Keratinocyte (primary cell): ENCODE measurements around the gene DDRGK1. TPM values are rescaled to one million over a fixed set of nuclear protein-coding genes. Genes with fewer than 3 reads are reported as not detected.

Experiments used
- DNase-seq: peaks from one replicate; pipeline ENCODE4 v3.0.0-alpha.2; 2011; ENCODE audit warnings: low read depth, missing footprints, low spot score
- FAIRE-seq: peaks from 2 replicates; lab custom pipeline; 2011; peaks lifted over from hg19 to GRCh38; lab: Jason Lieb, UNC
- H2AFZ ChIP-seq: 2 replicates; pipeline ENCODE4 v1.6.0; 2012; ENCODE audit warnings: low read length, control low read depth, inconsistent platforms; ENCODE audit not compliant: control insufficient read depth
- H3K27ac ChIP-seq: 2 replicates; pipeline ENCODE4 v1.5.1; 2011; ENCODE audit warnings: low read length; ENCODE audit not compliant: control insufficient read depth, insufficient read depth
- H3K27me3 ChIP-seq: 3 replicates; pipeline ENCODE4 v1.6.0; 2011; ENCODE audit warnings: low read length; ENCODE audit not compliant: control insufficient read depth, insufficient read depth; ENCODE audit errors: extremely low read depth
- H3K36me3 ChIP-seq, 2 experiments: 2 replicates in 1 of 2; 3 replicates in 1 of 2; pipeline ENCODE4 v1.5.1; 2011; ENCODE audit warnings: low read length in 2 of 2, mild to moderate bottlenecking in 1 of 2; ENCODE audit not compliant: control insufficient read depth in 2 of 2, insufficient read depth in 2 of 2; ENCODE audit errors: extremely low read depth in 1 of 2
- H3K4me1 ChIP-seq: 3 replicates; pipeline ENCODE4 v1.5.1; 2011; ENCODE audit warnings: low read length; ENCODE audit not compliant: control insufficient read depth, insufficient read depth; ENCODE audit errors: extremely low read depth
- H3K4me2 ChIP-seq: 3 replicates; pipeline ENCODE4 v1.6.0; 2011; ENCODE audit warnings: low read depth, low read length; ENCODE audit not compliant: control insufficient read depth, insufficient read depth; ENCODE audit errors: extremely low read depth
- H3K4me3 ChIP-seq, 3 experiments: fragments of 200-600 bp in 1 of 3; sonication (generic) in 1 of 3; 2 replicates in 2 of 3; 3 replicates in 1 of 3; pipeline ENCODE4 v1.5.1; 2011 to 2016; ENCODE audit warnings: low read length in 3 of 3, mild to moderate bottlenecking in 3 of 3, control low read depth in 2 of 3, inconsistent platforms in 1 of 3, low read depth in 1 of 3, mixed read lengths in 1 of 3, mixed run types in 1 of 3, moderate library complexity in 1 of 3; ENCODE audit not compliant: control insufficient read depth in 2 of 3, insufficient read depth in 2 of 3; ENCODE audit errors: extremely low read depth in 1 of 3
- H3K79me2 ChIP-seq: 2 replicates; pipeline ENCODE4 v1.6.0; 2012; ENCODE audit warnings: low read length; ENCODE audit not compliant: control insufficient read depth, insufficient read depth
- H3K9ac ChIP-seq: 3 replicates; pipeline ENCODE4 v1.6.0; 2011; ENCODE audit warnings: low read length; ENCODE audit not compliant: control insufficient read depth, insufficient read depth; ENCODE audit errors: extremely low read depth
- H3K9me1 ChIP-seq: 3 replicates; pipeline ENCODE4 v1.6.0; 2011; ENCODE audit warnings: low read length; ENCODE audit not compliant: control insufficient read depth, insufficient read depth; ENCODE audit errors: extremely low read depth
- H3K9me3 ChIP-seq: 2 replicates; pipeline ENCODE4 v1.5.1; 2012; ENCODE audit warnings: low read depth, low read length; ENCODE audit not compliant: control insufficient read depth
- H4K20me1 ChIP-seq: 3 replicates; pipeline ENCODE4 v1.6.0; 2011; ENCODE audit warnings: low read length; ENCODE audit not compliant: control insufficient read depth, insufficient read depth; ENCODE audit errors: extremely low read depth
- EZH2 ChIP-seq: IDR thresholded peaks from one replicate; pipeline ENCODE4 v1.6.1; 2012; ENCODE audit warnings: inconsistent platforms, mild to moderate bottlenecking, low read length, moderate library complexity
- dilution Hi-C: fragments of 300-500 bp; cut with MboI; formaldehyde crosslinking; loops from one replicate; pipeline ENCODE4 v1.7.0; 2020; ENCODE audit warnings: low sequenced_read_pairs; ENCODE audit not compliant: extremely low pct_ligation_motif_present
- polyA plus RNA-seq, 5 experiments: library from polyadenylated mRNA; depleted of rRNA in 3 of 5; stranded (reverse) in 3 of 5; stranded (forward) in 1 of 5; unstranded in 1 of 5; fragments of >200 nt; gene quantifications; 1 replicate in 1 of 5; 2 replicates in 3 of 5; 3 replicates in 1 of 5; pipeline versions ENCODE4 v1.2.1 to v1.2.3, GENCODE V29; 2011 to 2012; ENCODE audit warnings: missing spikeins in 2 of 5, low read depth in 1 of 5, low replicate concordance in 1 of 5
- TF ChIP-seq, protein P1 (sequence below), 3 experiments: IDR thresholded peaks in 1 of 3; conservative IDR thresholded peaks in 1 of 3; optimal IDR thresholded peaks in 1 of 3; 2 replicates in 2 of 3; 3 replicates in 1 of 3; pipeline versions ENCODE3 to v1.5.1; 2011; ENCODE audit warnings: low read length in 3 of 3, mild to moderate bottlenecking in 3 of 3, moderate library complexity in 2 of 3, control low read depth in 1 of 3, inconsistent platforms in 1 of 3; ENCODE audit not compliant: insufficient read depth in 2 of 3; ENCODE audit errors: extremely low read depth in 1 of 3

The DDRGK1 gene
- polyA plus RNA-seq, 1 donor (not counting 4 experiments of a cell fraction or from before 2014, with no cell fraction given), result 32.2 TPM

- Histone ChIP-seq H3K36me3 (no peaks in the 10 kb centered on the region), H3K9ac (no peak overlapping the region), H3K27me3 (peaks cover 40% of the 10 kb centered on the region), H3K4me2 (no peak overlapping the region), H3K27ac (no peak overlapping the region), H3K79me2 (no peaks in the 10 kb centered on the region), H3K4me1 (no peaks in the 10 kb centered on the region), H4K20me1 (no peaks in the 10 kb centered on the region), H2AFZ (no peak overlapping the region), H3K4me3 (no peak overlapping the region), H3K9me1 (no peaks in the 10 kb centered on the region), H3K9me3 (no peaks in the 10 kb centered on the region)
- TF ChIP-seq, protein P1, sequence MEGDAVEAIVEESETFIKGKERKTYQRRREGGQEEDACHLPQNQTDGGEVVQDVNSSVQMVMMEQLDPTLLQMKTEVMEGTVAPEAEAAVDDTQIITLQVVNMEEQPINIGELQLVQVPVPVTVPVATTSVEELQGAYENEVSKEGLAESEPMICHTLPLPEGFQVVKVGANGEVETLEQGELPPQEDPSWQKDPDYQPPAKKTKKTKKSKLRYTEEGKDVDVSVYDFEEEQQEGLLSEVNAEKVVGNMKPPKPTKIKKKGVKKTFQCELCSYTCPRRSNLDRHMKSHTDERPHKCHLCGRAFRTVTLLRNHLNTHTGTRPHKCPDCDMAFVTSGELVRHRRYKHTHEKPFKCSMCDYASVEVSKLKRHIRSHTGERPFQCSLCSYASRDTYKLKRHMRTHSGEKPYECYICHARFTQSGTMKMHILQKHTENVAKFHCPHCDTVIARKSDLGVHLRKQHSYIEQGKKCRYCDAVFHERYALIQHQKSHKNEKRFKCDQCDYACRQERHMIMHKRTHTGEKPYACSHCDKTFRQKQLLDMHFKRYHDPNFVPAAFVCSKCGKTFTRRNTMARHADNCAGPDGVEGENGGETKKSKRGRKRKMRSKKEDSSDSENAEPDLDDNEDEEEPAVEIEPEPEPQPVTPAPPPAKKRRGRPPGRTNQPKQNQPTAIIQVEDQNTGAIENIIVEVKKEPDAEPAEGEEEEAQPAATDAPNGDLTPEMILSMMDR (optimal IDR thresholded peaks at IDR 0.05 in 1 of 3, IDR thresholded peaks at IDR 0.05 in 1 of 3, conservative IDR thresholded peaks at IDR 0.05 in 1 of 3; ENCODE audit: extremely low read depth in 1 of 3, insufficient read depth in 2 of 3, low read length in 3 of 3), result no peak
- no peak for TF ChIP-seq EZH2
- DNase-seq (no peak), FAIRE-seq (no peak)
- dilution Hi-C loops, result no loop called here
Measured at GRCh38 chr20:3168829-3169590, 35.5 kb downstream of the DDRGK1 start.

DNA sequence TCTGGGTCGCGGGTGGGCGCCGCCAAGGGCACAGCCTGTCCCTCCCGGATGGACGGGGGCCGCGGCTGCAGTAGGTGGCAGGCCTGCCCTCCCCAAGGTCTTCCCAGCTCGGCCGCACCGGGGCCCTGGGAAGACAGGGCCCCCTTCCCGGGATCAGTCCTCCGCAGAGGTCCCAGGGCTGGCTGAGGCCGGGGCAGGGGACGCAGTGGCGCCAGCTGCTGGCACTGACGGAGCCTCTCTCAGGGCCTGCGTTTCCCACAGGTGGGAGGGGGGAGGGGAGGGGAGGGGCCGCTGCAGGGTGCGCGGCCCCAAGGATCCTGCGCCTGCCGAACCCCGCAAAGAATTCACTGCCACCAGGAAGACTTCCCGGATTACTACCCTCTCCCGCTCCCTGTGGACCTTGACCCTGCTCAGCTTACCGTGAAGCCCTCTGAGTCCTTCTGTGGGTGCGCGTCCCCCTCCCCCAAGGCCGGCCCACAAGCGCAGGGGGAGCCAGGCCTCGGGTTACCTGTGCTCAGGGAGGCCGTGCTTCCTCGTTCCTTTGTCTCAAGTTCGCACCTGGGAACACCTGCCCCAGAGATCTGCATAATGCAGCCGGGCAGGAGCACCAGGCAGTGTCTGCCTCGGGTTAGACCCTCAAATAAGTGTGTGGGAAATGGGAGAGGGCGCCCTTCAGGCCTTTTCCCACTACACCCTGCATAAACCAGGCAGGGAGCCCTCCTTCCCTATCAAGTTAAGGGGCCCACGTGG is 36.2 kb downstream of the DDRGK1 start:
- peaks cover 40% of the 10 kb centered on the region for H3K27me3 ChIP-seq
- no peaks in the 10 kb centered on the region for H4K20me1 ChIP-seq
- H3K27ac ChIP-seq, result no peak overlapping the region
- H3K36me3 ChIP-seq, result no peaks in the 10 kb centered on the region
- no peak for DNase-seq
- no peaks in the 10 kb centered on the region for H3K9me3 ChIP-seq
- H2AFZ ChIP-seq, result no peak overlapping the region
- dilution Hi-C loops, result no loop called here
- TF ChIP-seq EZH2, result no peak
- TF ChIP-seq, protein P1 (optimal IDR thresholded peaks at IDR 0.05 in 1 of 3, IDR thresholded peaks at IDR 0.05 in 1 of 3, conservative IDR thresholded peaks at IDR 0.05 in 1 of 3; ENCODE audit: extremely low read depth in 1 of 3, insufficient read depth in 2 of 3, low read length in 3 of 3), result peak in 1 of 3 experiments; percentile 31
- no peaks in the 10 kb centered on the region for H3K9me1 ChIP-seq
- FAIRE-seq, result no peak
- no peak overlapping the region for H3K4me2 ChIP-seq
- no peak overlapping the region for H3K4me3 ChIP-seq
- no peaks in the 10 kb centered on the region for H3K79me2 ChIP-seq
- H3K4me1 ChIP-seq, result no peaks in the 10 kb centered on the region
- H3K9ac ChIP-seq, result no peak overlapping the region
